ENCODE data around the gene C14orf132.
"Not testable (repeated sequence)": the region's sequence is repeated elsewhere in the genome, so short reads cannot be mapped to it uniquely, and the experiment has no call there.

The C14orf132 gene

DNA sequence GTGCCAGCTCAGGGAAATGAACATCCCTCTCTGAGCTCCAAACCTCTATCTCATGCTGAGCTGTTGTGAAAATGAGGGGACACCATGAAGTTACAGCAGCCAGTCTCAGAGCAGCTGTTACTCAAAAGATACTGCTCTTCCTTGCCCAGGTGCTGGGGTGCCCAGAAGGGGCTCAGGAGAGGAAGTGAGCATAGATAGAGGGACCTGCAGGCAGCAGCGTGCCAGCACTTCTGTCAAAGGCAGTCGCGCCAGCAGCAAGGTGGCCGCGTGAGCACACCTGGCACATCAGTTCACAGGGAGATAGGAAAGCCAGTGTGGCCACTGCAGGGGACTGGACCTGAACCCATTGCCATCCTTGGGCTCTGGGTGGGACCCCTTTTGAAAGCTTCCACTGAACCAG, 27.8 kb downstream of the C14orf132 start:
- H3K4me3 ChIP-seq (replicated peaks; ENCODE audit: low read depth, low read length): no peak overlapping the region
- no peak for DNase-seq (ENCODE audit: extremely low read depth, low read depth)
- TF ChIP-seq, protein P1, sequence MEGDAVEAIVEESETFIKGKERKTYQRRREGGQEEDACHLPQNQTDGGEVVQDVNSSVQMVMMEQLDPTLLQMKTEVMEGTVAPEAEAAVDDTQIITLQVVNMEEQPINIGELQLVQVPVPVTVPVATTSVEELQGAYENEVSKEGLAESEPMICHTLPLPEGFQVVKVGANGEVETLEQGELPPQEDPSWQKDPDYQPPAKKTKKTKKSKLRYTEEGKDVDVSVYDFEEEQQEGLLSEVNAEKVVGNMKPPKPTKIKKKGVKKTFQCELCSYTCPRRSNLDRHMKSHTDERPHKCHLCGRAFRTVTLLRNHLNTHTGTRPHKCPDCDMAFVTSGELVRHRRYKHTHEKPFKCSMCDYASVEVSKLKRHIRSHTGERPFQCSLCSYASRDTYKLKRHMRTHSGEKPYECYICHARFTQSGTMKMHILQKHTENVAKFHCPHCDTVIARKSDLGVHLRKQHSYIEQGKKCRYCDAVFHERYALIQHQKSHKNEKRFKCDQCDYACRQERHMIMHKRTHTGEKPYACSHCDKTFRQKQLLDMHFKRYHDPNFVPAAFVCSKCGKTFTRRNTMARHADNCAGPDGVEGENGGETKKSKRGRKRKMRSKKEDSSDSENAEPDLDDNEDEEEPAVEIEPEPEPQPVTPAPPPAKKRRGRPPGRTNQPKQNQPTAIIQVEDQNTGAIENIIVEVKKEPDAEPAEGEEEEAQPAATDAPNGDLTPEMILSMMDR (IDR thresholded peaks at IDR 0.05; ENCODE audit: low read depth, low read length, missing control alignments): no peak

DNA sequence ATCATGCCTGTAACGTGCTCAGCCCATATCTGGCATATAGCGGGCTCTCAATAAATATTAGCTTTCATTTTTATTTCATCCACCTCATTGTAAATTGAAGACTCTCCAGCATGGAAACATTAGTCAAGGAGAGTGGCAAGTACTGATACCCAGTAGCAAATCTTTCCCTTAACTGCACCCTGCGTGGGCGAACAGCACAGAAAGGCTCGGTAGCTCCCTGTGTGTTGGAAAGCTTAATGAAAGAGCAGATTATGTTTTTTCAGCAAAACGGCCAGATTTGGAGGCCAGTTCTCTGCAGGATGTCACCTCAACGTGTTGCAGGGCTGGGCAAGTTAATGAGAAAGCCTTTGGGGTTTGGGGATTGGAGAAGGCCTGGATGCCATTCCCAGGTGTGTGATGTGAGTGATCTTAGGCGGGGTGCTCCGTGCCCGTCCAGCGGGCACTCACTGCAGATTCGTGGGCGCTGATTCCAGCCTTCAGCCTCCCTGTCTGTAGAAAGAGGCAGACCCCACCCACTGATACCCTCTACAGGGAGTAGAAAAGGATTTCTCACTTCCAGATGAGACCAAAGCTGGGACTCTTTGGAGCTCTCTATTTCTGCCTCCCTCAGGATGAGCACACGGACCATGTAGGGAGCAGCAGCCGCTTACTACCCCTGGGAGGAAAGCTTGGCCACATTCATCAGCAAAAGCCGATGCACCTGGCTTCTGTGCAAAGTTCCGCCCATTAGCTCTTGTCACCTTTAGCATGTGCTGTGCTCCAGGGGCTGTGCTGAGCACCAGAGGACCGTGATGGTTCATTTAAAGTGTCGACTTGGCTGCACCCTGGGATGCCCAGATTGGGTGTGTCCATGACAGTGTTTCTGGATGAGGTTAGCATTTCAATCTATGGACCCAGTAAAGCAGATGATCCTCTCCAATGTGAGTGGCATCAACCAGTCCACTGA, 29.1 kb downstream of the C14orf132 start:
- no peak overlapping the region for H3K4me3 ChIP-seq (replicated peaks; ENCODE audit: low read depth, low read length)
- TF ChIP-seq, protein P1 (IDR thresholded peaks at IDR 0.05; ENCODE audit: low read depth, low read length, missing control alignments): no peak
- no peak for DNase-seq (ENCODE audit: extremely low read depth, low read depth)

DNA sequence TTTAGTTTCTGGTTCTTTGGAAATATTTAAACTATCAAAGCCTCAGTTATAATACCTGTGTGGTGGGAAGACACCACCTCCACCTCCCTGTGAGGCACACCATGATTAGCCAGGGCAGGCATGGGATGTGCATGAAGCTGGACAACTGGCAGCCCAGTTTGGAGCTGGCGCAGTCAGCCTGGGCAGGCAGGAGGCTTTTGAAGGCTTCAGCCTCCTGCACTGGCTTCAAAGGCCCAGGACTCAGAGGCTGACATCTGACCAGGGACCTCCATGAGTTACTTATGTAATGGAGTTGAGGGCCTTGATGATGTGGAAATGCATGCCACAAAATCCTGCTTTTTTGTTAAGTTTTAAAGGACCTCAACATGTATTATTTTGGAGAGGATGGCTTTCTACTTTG, 30.3 kb downstream of the C14orf132 start:
- H3K4me3 ChIP-seq (replicated peaks; ENCODE audit: low read depth, low read length): no peak overlapping the region
- DNase-seq (ENCODE audit: extremely low read depth, low read depth): no peak
- TF ChIP-seq, protein P1 (IDR thresholded peaks at IDR 0.05; ENCODE audit: low read depth, low read length, missing control alignments): no peak

DNA sequence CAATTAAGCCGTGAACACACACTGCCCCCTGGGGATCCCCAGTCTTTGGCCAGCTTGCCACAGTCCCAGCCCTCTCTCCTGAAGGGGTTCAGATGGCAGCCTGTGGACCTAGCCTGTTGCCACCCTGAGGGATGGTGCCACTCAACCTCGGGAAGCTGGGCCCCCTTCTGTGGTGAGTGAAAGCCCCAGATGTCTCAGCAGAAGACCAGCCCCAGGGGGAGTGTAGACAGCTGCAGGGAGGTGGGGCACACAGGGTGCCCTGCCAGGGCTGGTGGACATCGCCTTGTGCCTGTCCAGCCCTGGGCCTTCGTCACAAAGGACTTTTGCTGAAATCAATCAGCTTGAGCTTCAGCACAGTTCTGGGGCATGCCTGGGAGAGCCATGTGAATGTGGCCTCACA, 32.4 kb downstream of the C14orf132 start:
- no peak for DNase-seq (ENCODE audit: extremely low read depth, low read depth)
- H3K4me3 ChIP-seq (replicated peaks; ENCODE audit: low read depth, low read length): no peak overlapping the region
- TF ChIP-seq, protein P1 (IDR thresholded peaks at IDR 0.05; ENCODE audit: low read depth, low read length, missing control alignments): no peak

DNA sequence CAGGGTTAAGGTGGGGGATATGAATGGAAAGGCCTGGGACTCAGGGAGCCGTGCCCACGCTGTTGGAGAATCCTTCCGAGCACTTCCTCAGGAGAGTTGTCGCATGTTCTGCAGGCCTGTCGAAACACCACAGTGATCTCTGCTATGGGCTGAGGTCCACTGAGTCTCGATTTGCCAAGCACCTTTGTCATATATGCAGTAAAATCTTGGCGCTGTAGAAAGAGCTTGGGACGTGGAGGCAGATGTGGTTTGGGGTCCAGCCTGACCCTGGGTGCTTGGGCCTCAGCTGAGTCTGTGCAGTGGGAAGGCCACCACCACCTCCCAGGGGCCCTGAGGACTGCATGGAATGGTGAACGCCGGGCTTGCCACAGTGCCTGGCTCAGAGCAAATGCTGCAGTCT, 32.9 kb downstream of the C14orf132 start:
- no peak for DNase-seq (ENCODE audit: extremely low read depth, low read depth)
- TF ChIP-seq, protein P1 (IDR thresholded peaks at IDR 0.05; ENCODE audit: low read depth, low read length, missing control alignments): no peak
- H3K4me3 ChIP-seq (replicated peaks; ENCODE audit: low read depth, low read length): no peak overlapping the region

DNA sequence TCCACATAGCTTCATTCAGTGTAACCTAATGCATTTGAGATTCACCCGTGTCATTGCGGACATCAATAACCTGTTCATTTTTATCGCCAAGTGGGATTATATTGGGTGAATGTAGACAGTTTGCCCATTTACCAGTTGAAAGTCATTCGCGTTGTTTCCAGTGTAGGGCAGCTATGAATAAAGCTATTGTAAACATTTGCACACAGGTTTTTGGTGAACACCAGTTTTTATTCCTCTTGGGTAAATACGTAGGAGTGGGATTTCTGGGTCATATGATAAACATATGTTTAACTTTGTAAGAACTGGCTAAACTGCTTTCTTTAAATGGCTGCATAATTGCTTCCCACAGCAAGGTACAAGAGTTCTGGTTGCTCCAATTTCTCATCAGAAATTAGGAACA, 33.6 kb downstream of the C14orf132 start:
- no peak overlapping the region for H3K4me3 ChIP-seq (replicated peaks; ENCODE audit: low read depth, low read length)
- no peak for DNase-seq (ENCODE audit: extremely low read depth, low read depth)

DNA sequence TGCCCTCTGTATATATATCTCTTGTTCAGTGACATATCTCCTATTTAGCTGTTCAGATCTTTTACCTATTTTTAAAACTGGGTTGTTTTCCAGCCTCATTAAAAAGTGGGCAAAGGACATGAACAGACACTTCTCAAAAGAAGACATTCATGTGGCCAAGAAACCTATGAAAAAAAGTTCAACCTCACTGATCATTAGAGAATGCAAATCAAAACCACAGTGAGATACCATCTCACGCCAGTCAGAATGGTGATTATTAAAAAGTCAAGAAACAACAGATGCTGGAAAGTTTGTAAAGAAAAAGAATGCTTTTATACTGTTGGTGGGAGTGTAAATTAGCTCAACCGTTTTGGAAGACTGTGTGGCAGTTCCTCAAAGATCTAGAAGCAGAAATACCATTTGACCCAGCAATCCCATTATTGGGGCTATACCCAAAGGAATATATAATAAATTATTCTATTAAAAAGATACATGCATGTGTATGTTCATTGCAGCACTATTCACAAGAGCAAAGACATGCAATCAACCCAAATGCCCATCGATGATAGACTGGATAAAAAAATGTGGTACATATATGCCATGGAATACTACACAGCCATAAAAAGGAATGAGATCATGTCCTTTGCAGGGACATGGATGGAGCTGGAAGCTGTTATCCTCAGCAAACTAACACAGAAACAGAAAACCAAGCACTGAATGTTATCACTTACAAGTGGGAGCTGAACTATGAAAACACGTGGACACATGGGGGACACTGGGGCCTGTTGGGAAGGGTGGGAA, 34.3 kb downstream of the C14orf132 start:
- not testable (repeated sequence) for H3K4me3 ChIP-seq (replicated peaks; ENCODE audit: low read depth, low read length); DNase-seq (ENCODE audit: extremely low read depth, low read depth)

More for the DNA sequence above, 33.6 kb downstream of the C14orf132 start:
- TF ChIP-seq, protein P1 (IDR thresholded peaks at IDR 0.05; ENCODE audit: low read depth, low read length, missing control alignments): no peak

All from HFF-Myc (cell line).